ENCODE results near the gene TYSND1. TPM values are rescaled to one million over a fixed set of nuclear protein-coding genes. Genes with fewer than 3 reads are reported as not detected.

The TYSND1 gene
- total and polyA plus RNA-seq, 2 of the 13 experiments (the other 11 are each of a cell fraction or from before 2014, with no cell fraction given): 3.3 to 8.9 TPM

DNA sequence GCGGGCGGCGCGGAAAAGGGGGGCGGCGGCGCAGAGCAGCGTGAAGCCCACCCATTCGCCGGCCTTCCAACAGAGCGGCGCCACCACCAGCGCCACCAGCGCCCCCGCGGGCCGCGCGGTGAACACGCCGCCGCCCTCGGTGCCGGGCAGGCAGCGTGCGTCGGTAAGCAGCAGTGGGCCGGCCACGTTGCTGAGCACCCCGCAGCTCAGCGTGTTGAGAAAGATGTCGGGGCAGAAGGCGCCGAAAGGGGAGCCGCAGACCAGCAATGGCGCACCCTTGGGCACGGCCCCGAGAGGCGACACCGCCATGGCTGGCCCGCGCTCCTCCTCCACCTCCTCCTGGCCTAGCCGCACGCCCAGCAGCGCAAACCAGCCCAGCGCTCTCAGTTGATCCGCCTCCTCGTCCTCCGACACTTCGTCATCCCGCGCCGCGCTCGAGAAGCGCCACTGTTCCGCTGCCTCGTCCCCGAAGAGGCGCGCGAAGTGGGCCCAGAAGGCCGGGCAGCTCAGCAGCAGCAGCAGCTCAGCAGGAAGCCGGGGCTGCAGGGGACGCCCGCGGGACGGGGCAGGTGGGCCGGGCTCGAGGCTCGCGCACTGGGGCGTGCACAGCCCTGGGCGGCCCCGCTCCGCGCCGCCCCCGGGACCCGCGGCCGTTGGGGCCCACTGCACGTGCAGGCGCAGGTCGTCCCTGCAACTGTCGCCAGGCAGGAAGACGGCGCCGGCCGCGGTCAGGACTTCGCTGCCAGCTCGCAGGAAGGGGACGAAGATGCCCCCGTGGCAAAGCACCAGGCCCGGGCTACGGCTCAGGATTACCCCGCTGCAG, 623 bp downstream of the TYSND1 start (continued):
- TF ChIP-seq NFAT5 (CRISPR knock-in tag; IDR thresholded peaks at IDR 0.05) (0 out of 2 replicates have a peak, but pooled peaks have one; percentile 18), ZIK1 (CRISPR knock-in tag; IDR thresholded peaks at IDR 0.05; ENCODE audit: borderline replicate concordance, low read depth) (peak; percentile 27; the same call in 1 of the 2 replicates), MYPOP (CRISPR knock-in tag; IDR thresholded peaks at IDR 0.05) (peak; percentile 69; the same call in 1 of the 2 replicates), HNRNPLL (IDR thresholded peaks at IDR 0.05; ENCODE audit: low read depth, low read length, poor library complexity, severe bottlenecking) (peak; percentile 65), ELF4 (CRISPR knock-in tag; IDR thresholded peaks at IDR 0.05; ENCODE audit: borderline replicate concordance) (no peak), HHEX (CRISPR knock-in tag; IDR thresholded peaks at IDR 0.05) (no peak), ZNF776 (CRISPR knock-in tag; IDR thresholded peaks at IDR 0.05) (peak; percentile 62; the same call in 1 of the 2 replicates), ZNF792 (CRISPR knock-in tag; IDR thresholded peaks at IDR 0.05) (peak; percentile 43; the same call in 1 of the 2 replicates), NFYB (CRISPR knock-in tag; IDR thresholded peaks at IDR 0.05) (no peak), ZNF451 (CRISPR knock-in tag; IDR thresholded peaks at IDR 0.05) (peak; percentile 89; the same call in 1 of the 2 replicates), CBX2 (IDR thresholded peaks at IDR 0.05; ENCODE audit: low read depth, low read length) (no peak), CBX2 (CRISPR knock-in tag; IDR thresholded peaks at IDR 0.05; ENCODE audit: low read depth) (0 out of 2 replicates have a peak, but pooled peaks have one; percentile 40), TSC22D2 (CRISPR knock-in tag; IDR thresholded peaks at IDR 0.05; ENCODE audit: borderline replicate concordance) (peak; percentile 27; the same call in 1 of the 2 replicates), IKZF5 (CRISPR knock-in tag; IDR thresholded peaks at IDR 0.05) (peak; percentile 48; the same call in 1 of the 2 replicates)
- TF ChIP-seq, protein P1, sequence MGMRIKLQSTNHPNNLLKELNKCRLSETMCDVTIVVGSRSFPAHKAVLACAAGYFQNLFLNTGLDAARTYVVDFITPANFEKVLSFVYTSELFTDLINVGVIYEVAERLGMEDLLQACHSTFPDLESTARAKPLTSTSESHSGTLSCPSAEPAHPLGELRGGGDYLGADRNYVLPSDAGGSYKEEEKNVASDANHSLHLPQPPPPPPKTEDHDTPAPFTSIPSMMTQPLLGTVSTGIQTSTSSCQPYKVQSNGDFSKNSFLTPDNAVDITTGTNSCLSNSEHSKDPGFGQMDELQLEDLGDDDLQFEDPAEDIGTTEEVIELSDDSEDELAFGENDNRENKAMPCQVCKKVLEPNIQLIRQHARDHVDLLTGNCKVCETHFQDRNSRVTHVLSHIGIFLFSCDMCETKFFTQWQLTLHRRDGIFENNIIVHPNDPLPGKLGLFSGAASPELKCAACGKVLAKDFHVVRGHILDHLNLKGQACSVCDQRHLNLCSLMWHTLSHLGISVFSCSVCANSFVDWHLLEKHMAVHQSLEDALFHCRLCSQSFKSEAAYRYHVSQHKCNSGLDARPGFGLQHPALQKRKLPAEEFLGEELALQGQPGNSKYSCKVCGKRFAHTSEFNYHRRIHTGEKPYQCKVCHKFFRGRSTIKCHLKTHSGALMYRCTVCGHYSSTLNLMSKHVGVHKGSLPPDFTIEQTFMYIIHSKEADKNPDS (CRISPR knock-in tag; IDR thresholded peaks at IDR 0.05): peak; percentile 39; the same call in 1 of the 2 replicates
- TF ChIP-seq, protein P2, sequence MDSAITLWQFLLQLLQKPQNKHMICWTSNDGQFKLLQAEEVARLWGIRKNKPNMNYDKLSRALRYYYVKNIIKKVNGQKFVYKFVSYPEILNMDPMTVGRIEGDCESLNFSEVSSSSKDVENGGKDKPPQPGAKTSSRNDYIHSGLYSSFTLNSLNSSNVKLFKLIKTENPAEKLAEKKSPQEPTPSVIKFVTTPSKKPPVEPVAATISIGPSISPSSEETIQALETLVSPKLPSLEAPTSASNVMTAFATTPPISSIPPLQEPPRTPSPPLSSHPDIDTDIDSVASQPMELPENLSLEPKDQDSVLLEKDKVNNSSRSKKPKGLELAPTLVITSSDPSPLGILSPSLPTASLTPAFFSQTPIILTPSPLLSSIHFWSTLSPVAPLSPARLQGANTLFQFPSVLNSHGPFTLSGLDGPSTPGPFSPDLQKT (CRISPR knock-in tag; IDR thresholded peaks at IDR 0.05; ENCODE audit: borderline replicate concordance): 0 out of 2 replicates have a peak, but pooled peaks have one; percentile 30

Measured in HepG2 (cell line).